Loucy (cell line): ENCODE results near the gene FARSB.

Source experiments
- CTCF ChIP-seq: fragments of 200-600 bp; sonication (generic); conservative IDR thresholded peaks from 2 replicates; pipeline ENCODE4 v1.5.1; 2014; ENCODE audit warnings: mild to moderate bottlenecking, antibody characterized with exemption, low read length
- EZH2phosphoT487 ChIP-seq: fragments of 200-600 bp; IDR thresholded peaks from 2 replicates; pipeline ENCODE4 v1.6.1; 2018; ENCODE audit warnings: antibody characterized with exemption, mild to moderate bottlenecking, moderate library complexity, borderline replicate concordance

GRCh38 chr2:222668494-222669154, 12.7 kb upstream of the FARSB start:
- TF ChIP-seq CTCF (no peak), EZH2phosphoT487 (no peak)
